Cardiac fibroblast (primary cell): Measurements from ENCODE around the gene CD72.

ENCODE experiments used
- DNase-seq, 2 donors: peaks; one replicate each; pipeline versions ENCODE4 v3.0.0 to v3.0.0-alpha.2; 2010; ENCODE audit warnings: low read depth in 2 of 2
- H3K4me3 ChIP-seq, 2 donors: replicated peaks in 1 of 2; 1 replicate in 1 of 2; 2 replicates in 1 of 2; pipeline ENCODE4 v1.5.1; 2011; ENCODE audit warnings: low read depth in 2 of 2, low read length in 2 of 2, mild to moderate bottlenecking in 2 of 2, moderate library complexity in 1 of 2
- CTCF ChIP-seq: IDR thresholded peaks from one replicate; pipeline ENCODE4 v1.5.1; 2011; ENCODE audit warnings: low read depth, mild to moderate bottlenecking, low read length, inconsistent platforms

CD72 gene

DNA sequence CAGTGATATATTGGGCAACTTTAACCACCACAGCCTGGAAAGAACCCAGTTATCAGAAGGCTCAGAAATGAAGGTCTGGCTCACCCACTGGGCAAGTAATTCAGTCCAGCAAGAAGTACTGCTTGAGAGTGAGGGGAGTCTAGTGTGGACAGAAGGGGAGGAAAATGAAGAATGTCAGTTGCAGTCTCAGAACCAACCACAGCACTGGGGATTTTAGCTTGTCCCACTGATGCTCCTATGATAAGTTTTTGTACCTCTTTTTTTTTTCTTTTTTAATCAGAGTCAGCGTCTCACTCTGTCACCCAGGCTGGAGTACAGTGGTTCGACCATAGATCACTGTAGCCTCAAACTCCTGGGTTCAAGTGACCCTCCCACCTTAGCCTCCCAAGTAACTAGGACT lies 9.4 kb upstream of the CD72 start:
- no peak overlapping the region for H3K4me3 ChIP-seq
- no peak for TF ChIP-seq CTCF
- DNase-seq: no peak

GRCh38 chr9:35619800-35620158 lies 1.6 kb upstream of the CD72 start:
- no peak overlapping the region for H3K4me3 ChIP-seq
- TF ChIP-seq CTCF: no peak
- DNase-seq: no peak

GRCh38 chr9:35618854-35619799 lies 914 bp upstream of the CD72 start:
- H3K4me3 ChIP-seq: no peak overlapping the region
- TF ChIP-seq CTCF: no peak
- peak in 1 of 2 donors; percentile 6 for DNase-seq

- TF ChIP-seq CTCF: no peak
- DNase-seq: no peak
- no peak overlapping the region for H3K4me3 ChIP-seq
These were observed 665 bp downstream of the CD72 start for GRCh38 chr9:35617548-35617947.

GRCh38 chr9:35616681-35617459 lies 1.3 kb downstream of the CD72 start:
- no peak for TF ChIP-seq CTCF
- H3K4me3 ChIP-seq: peak overlapping the region; percentile 28 to 33
- DNase-seq: peak; percentile 52 to 63

- no peak for DNase-seq
- H3K4me3 ChIP-seq: no peak overlapping the region
- no peak for TF ChIP-seq CTCF
These were observed 2.1 kb downstream of the CD72 start for GRCh38 chr9:35615981-35616680.
